GM18868 (cell line): ENCODE data around the gene RNF6.
"Not testable (repeated sequence)": the region's sequence is repeated elsewhere in the genome, so short reads cannot be mapped to it uniquely, and the experiment has no call there.

Source experiments
- ATAC-seq: cut with Tn5 transposase; IDR thresholded peaks from one replicate; pipeline ENCODE4 v1.9.1; 2021; ENCODE audit warnings: mild to moderate bottlenecking, moderate library complexity; ENCODE audit not compliant: unreplicated experiment

The RNF6 gene

DNA sequence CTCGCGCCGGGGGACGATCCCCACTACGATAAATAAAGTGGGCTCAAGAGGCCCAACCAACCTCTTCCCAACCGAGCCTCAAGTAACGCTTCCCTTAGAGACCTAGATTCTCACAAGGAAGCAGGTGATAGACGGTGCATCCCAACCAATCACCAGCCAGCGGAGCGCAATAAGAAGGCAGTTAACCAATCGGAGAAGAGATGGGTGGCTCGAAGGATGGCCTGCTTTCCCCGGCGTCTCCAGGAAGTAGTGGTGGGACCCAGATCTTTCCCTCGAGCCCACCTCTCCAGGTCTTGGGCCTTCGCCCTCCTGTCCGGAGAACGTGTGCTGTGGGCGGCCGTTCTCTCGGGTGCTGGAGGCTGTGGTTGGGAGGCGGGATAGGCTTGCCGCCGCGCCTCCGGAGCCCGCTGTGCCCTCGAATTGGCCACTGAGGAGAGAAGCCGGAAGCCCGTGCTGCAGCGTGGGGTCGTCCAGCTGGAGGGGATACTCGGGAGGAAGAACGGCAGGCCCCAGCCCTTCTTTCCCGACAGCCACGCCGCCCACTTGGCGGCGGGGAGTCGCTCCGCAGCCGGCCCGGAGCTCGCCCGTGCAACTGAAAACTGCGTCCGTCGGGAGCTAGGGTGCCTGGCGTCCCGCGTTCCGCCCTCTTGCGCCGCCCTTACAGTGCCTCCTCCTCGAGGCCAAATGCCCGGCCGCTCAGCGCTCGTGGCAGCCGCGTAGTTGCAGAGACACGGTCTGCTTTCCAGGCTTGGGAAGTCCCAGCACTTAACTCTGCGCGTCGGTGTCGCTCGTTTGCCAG is at the start of gene RNF6:
RNF6 (minus strand) TSS at position 594 of the 799 bp plus-strand sequence. CDS start 2,665 bp downstream, outside the sequence.
- ATAC-seq: peak; percentile 97

- ATAC-seq: no peak
Measured at GRCh38 chr13:26270707-26271106, 48.6 kb upstream of the RNF6 start.

- no peak for ATAC-seq
Measured at GRCh38 chr13:26266311-26266710, 44.2 kb upstream of the RNF6 start.

GRCh38 chr13:26262156-26262555 is 40.0 kb upstream of the RNF6 start:
- no peak for ATAC-seq

DNA sequence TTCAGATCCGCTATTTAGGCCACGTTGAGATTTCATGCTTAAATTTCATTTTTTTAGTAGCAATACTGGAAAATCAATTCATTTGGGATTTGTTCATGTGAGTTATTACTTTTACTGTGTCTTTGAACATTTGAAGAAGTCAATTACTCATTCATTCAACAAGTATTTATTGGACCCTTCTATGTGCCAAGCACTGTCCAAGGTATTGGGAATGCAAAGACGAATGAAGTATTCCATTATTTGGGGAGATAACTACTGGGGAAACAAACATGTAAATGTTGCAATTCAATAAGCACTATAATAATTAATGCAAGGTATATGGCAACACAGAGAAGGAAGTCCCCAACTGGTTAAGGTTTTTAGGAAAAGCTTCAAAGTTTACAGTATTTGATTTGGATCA is 37.5 kb upstream of the RNF6 start:
- ATAC-seq: no peak

GRCh38 chr13:26257049-26257448 is 34.9 kb upstream of the RNF6 start:
- no peak for ATAC-seq

DNA sequence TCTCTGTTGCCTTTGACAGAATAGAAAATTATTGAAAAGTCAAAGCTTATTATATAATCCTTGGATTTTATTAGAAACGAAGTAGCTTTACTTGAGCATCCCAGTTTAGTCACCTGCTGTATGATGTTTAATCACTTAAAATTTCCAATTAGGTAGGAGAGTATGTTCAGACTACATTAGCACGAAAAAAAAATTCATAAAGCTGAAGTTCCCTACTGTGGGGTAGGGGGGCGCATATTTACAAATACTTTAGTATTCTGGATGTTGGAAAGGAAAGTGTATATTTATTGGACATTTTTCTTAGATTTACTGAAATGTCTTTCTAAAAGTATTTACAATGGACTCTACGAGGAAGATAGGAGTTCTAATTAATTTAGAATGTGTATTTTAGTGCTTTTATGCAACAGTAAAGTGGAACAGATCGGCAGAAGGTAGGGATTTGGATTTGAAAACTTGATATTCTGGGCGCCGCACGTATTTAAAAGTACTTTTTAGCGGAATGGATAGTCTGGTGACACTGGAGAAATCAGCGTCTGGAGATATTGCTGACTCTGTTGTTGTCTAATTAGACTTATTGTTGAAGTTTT is 33.7 kb upstream of the RNF6 start:
- no peak for ATAC-seq

GRCh38 chr13:26255115-26255514 is 33.0 kb upstream of the RNF6 start:
- no peak for ATAC-seq

DNA sequence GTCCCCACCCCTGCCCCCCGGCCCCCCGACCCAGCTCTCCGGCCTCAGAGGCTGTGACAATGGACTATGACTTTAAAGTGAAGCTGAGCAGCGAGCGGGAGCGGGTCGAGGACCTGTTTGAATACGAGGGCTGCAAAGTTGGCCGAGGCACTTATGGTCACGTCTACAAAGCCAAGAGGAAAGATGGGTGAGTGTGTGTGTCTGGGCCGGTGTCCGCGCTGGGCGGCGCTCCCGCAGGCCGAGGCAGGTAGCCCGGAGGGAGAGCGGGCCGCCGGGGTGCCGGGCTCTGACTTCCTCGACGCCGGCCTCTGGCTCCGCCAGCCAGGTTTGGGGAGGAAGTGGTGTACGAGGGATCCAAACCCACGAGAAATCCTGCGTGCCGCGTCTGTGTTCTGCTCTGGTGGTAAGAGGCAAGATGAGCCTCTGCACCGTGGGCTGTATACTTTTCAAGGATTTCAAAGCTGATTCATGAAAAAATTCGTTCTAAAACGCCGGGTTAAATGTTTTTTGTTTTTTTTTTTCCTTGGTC is 32.5 kb upstream of the RNF6 start:
- peak; percentile 25 for ATAC-seq

DNA sequence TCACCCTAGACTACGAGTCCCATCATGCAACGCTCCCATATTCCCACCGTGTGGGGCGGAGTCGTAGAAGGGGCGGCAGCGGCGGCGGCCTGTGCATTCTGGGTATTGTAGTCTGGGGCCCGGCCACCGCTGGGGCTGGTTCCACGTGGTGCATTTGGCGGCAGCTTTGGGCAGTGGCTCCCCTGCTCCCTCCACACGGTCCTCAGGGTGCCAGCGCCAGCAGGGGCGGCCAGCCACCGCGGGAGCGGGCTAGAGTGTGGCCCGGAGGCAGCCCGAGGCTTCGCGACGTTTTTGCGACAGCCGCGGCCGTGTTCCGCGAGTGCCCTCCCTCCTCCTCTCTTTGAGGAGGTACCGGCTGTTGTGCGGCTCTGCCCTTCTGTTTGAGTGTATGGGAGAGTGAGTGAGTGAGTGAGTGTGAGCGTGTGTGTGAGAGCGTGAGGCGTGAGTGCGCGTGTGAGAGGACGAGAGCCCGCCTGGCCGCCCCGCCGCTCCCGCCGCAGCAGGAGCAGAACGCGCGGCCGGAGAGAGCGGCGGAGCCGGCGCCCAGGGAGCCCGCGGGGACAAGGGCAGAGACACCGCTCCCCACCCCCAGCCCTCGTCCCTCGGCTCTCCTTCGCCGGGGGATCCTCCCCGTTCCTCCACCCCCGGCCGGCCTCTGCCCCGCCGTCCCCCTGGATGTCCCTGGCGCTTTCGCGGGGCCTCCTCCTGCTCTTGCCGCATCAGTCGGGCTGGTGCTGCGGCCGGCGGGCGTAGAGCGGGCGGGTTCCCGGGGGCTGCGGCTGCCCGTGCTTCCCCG is 31.9 kb upstream of the RNF6 start, which contains the start of gene CDK8:
CDK8 (plus strand) TSS at position 343 of the 796 bp plus-strand sequence. CDS start 513 bp downstream, outside the sequence.
- peak; percentile 85 for ATAC-seq

- no peak for ATAC-seq
Measured at GRCh38 chr13:26253262-26253786, 31.2 kb upstream of the RNF6 start.

DNA sequence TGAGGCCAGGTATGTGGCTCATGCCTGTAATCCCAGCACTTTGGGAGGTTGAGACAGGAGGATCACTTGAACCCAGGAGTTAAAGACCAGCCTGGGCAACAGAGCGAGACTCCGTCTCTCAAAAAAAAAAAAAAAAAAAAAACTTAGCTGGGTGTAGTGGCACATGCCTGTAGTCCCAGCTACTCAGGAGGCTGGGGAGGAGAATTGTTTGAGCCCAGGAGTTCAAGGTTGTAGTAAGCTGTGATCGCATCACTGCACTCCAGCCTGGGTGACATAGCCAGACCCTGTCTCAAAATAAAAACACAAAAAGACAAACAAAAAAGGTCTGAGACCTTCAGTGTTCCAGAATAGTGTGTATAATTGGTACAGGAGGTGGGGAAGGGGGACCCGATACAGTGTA is 29.9 kb upstream of the RNF6 start:
- ATAC-seq: not testable (repeated sequence)

GRCh38 chr13:26249551-26249950 is 27.4 kb upstream of the RNF6 start:
- no peak for ATAC-seq

GRCh38 chr13:26247608-26248007 is 25.5 kb upstream of the RNF6 start:
- ATAC-seq: no peak

GRCh38 chr13:26247011-26247410 is 24.9 kb upstream of the RNF6 start:
- no peak for ATAC-seq

DNA sequence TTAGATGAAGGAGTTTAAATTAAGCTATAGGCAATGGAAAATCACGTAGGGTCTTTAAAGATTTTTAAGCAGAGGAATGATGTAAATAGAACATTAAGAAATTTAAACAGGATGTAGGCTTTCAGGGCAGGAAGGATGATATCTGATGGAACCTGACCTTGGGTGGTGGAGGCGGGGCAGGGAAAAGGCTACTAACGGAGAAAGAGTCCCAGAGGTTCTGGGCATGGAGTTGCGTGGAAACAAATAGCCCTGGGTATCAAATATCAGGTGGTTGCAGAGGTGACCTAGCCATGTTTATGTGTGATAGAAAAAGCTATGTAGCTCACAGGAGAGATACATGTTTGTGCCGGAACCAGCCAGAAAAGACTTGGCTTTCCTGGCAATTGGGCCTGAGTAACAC is 24.0 kb upstream of the RNF6 start:
- ATAC-seq: no peak

GRCh38 chr13:26236296-26236695 is 14.2 kb upstream of the RNF6 start:
- ATAC-seq: no peak

DNA sequence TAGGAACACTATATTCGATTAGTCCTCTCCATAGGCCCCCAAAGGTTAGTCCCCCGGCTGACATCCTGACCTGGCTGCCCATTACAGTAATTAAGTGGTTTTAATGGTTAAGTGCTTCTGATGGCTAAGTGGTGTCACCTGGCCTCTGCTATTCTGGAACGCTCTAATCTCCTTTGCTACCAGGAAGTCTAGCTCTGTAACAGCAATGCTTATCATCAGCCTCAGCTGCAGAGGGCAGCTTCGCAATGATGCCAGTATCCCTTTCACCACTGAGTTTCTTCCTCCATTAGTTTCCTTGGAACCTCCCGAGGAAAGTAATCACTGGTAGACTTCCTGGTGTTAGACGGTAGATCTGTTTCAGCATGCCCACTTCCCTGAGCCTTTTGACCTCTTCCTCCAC is 8.6 kb upstream of the RNF6 start:
- ATAC-seq: no peak

DNA sequence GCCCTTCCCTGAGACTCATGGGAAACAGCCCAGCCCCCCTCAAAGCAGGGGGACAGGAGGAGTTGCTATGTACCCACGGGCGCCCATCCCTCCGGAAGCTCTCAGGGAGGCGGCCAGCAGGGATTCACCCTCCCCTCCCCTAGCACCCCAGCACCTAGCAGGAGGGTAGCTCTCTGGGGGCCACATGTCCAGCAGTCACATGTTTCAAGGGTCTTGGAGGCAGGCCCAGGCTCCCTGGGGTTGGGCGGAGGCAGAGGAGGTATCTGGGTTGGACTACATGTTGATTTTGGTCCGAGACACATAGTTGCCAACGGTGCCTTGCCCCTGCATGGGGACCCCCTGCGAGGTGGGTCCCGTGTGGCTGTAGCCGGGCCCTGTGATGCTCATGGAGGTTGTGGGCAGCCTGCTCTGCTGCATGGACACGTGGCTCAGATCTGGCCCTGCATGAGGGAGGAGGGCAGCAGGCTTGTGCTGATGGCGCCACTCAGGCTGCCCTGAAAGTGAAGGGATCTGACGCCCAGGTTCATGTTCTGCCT is 7.0 kb upstream of the RNF6 start:
- no peak for ATAC-seq

GRCh38 chr13:26228096-26228495 is 6.0 kb upstream of the RNF6 start:
- ATAC-seq: no peak
